ENCODE results near the gene GPR84.

GRCh38 chr12:54378796-54379397, 14.6 kb upstream of the GPR84 start:
- TF ChIP-seq CTCF (IDR thresholded peaks at IDR 0.05) (no peak), POLR2A (IDR thresholded peaks at IDR 0.05) (no peak)
